Activated CD4-positive, alpha-beta T cell treated with anti-CD3 and anti-CD28 coated beads, Interleukin-2, amount 10 ng/mL, durations not matched to agents 24 days and 14 days (primary cell): ENCODE data around the gene USH2A. TPM values are rescaled to one million over a fixed set of nuclear protein-coding genes. Genes with fewer than 3 reads are reported as not detected.

Source experiments
- DNase-seq: peaks from one replicate; pipeline ENCODE4 v3.0.0; 2022
- H3K27ac Mint-ChIP-seq: one replicate; pipeline ENCODE4 v1.8.0; 2022; ENCODE audit warnings: mild to moderate bottlenecking, mixed read lengths
- H3K27me3 Mint-ChIP-seq: one replicate; pipeline ENCODE4 v1.8.0; 2022; ENCODE audit warnings: mixed read lengths
- H3K36me3 Mint-ChIP-seq: one replicate; pipeline ENCODE4 v1.8.0; 2022; ENCODE audit warnings: low read depth, mild to moderate bottlenecking, mixed read lengths
- H3K4me1 Mint-ChIP-seq: one replicate; pipeline ENCODE4 v1.8.0; 2021; ENCODE audit warnings: mixed read lengths
- H3K4me3 Mint-ChIP-seq: one replicate; pipeline ENCODE4 v1.8.0; 2022; ENCODE audit warnings: mild to moderate bottlenecking, moderate library complexity, mixed read lengths
- H3K9me3 Mint-ChIP-seq: one replicate; pipeline ENCODE4 v1.8.0; 2021; ENCODE audit warnings: mixed read lengths
- intact Hi-C: fragments of 100-400 bp; cut with micrococcal nuclease; formaldehyde crosslinking; loops from one replicate; pipeline ENCODE4 v1.15.1; 2023
- total RNA-seq: library from RNA; stranded (reverse); gene quantifications from 2 replicates; pipeline ENCODE4 v1.2.3, GENCODE V29; 2022

The USH2A gene
- total RNA-seq, 1 donor from 2014 or later = not detected

GRCh38 chr1:215600867-215601266 lies 822.4 kb downstream of the USH2A start:
- Mint-ChIP-seq H3K27me3 (no peaks in the 10 kb centered on the region), H3K27ac (no peak overlapping the region), H3K9me3 (no peaks in the 10 kb centered on the region), H3K4me1 (no peaks in the 10 kb centered on the region), H3K4me3 (no peak overlapping the region), H3K36me3 (peaks cover 3% of the 10 kb centered on the region)
- intact Hi-C loops = no loop called here
- DNase-seq = no peak

DNA sequence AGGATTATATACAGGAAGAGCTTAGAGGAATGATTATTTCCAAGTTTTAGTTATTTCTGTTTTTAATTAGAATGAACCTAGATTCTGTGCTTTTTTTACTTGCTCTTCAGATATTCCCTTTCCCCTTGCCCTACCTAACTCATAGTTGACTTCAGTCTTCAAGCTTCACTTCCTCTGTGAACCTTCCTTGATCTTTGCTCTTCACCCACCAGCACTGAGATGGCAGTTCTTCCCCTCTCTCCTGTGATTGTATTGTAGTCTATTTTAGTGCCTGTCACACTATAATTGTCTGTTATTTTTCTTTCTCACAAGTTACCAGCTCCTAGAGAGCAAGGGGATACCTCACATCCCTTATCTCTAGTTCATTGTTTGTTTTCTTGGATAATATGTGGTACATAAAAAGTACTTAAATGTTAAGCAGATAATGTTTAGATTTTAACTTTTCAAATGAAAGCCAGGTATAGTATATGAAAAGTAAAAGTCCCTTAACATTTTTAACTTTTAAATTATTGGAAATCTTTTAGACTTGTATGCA lies 822.9 kb downstream of the USH2A start:
- Mint-ChIP-seq H3K9me3 (no peaks in the 10 kb centered on the region), H3K27ac (no peak overlapping the region), H3K4me3 (no peak overlapping the region), H3K4me1 (no peaks in the 10 kb centered on the region), H3K27me3 (no peaks in the 10 kb centered on the region), H3K36me3 (peaks cover 3% of the 10 kb centered on the region)
- no peak for DNase-seq
- intact Hi-C loops = no loop called here

GRCh38 chr1:215599418-215600074 lies 823.7 kb downstream of the USH2A start:
- H3K9me3 Mint-ChIP-seq = no peaks in the 10 kb centered on the region
- H3K27ac Mint-ChIP-seq = no peak overlapping the region
- no peaks in the 10 kb centered on the region for H3K27me3 Mint-ChIP-seq
- no peak for DNase-seq
- H3K4me1 Mint-ChIP-seq = no peaks in the 10 kb centered on the region
- intact Hi-C loops = no loop called here
- H3K36me3 Mint-ChIP-seq = peaks cover 3% of the 10 kb centered on the region
- H3K4me3 Mint-ChIP-seq = no peak overlapping the region

DNA sequence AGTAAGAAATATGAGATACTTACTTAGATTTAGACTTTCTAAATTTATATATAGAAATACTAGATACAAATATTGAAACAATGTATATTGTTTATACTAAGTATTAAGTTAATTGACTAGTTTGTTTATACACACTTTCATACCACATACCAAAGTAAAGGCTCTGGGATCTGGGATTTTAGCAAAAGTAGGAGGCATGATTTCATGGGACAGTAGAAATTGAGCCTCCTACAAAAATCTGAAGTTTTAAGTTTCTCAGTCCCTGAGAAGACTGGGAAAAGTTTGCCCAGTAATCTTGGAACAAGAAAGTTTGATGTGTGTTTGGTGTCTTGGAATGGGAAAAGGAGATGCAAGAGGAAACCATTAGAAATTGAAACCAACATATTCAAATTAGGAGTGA lies 825.3 kb downstream of the USH2A start:
- no peaks in the 10 kb centered on the region for H3K9me3 Mint-ChIP-seq
- no peak for DNase-seq
- peaks cover 3% of the 10 kb centered on the region for H3K36me3 Mint-ChIP-seq
- H3K27ac Mint-ChIP-seq = no peak overlapping the region
- intact Hi-C loops = no loop called here
- no peak overlapping the region for H3K4me3 Mint-ChIP-seq
- H3K4me1 Mint-ChIP-seq = peaks cover 1% of the 10 kb centered on the region
- H3K27me3 Mint-ChIP-seq = no peaks in the 10 kb centered on the region

- Mint-ChIP-seq H3K4me3 (no peak overlapping the region), H3K27ac (no peak overlapping the region), H3K36me3 (peaks cover 7% of the 10 kb centered on the region), H3K4me1 (peaks cover 4% of the 10 kb centered on the region), H3K9me3 (no peaks in the 10 kb centered on the region), H3K27me3 (no peaks in the 10 kb centered on the region)
- intact Hi-C loops = no loop called here
- DNase-seq = no peak
Measured at GRCh38 chr1:215595231-215595630, 828.0 kb downstream of the USH2A start.

- H3K9me3 Mint-ChIP-seq = no peaks in the 10 kb centered on the region
- no peak for DNase-seq
- intact Hi-C loops = no loop called here
- H3K4me3 Mint-ChIP-seq = no peak overlapping the region
- no peaks in the 10 kb centered on the region for H3K27me3 Mint-ChIP-seq
- H3K4me1 Mint-ChIP-seq = peaks cover 4% of the 10 kb centered on the region
- H3K36me3 Mint-ChIP-seq = peaks cover 7% of the 10 kb centered on the region
- no peak overlapping the region for H3K27ac Mint-ChIP-seq
Measured at GRCh38 chr1:215594640-215595039, 828.6 kb downstream of the USH2A start.

DNA sequence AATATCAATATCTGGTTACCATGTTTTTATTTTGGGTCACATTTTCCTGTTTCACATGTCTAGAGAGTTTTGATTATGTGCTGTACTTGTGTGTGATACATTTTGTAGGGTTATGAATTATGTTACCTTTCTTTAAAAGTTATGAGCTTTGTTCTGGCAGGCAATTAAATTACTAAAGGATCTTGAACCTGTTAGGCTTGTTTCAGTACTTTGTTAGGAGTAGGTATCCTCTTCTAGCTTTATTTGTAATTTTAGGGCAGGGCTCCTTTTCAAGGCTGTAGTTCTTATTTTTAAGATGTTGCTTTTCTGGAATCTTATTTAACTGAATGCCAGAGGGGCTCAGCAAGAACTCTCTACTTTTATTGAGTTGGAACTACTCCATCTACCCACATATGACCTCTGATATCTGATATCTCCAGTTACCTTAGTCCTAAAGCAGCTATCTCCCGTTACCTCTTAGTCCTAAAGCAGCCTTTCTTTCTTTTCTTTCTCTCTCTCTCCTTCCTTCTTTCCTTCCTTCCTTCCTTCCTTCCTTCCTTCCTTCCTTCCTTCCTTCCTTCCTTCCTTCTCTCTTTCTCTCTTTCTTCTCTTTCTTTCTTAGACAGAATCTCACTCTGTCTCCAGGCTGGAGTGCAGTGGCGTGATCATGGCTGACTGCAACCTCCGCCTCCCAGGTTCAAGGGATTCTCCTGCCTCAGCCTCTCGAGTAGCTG lies 832.3 kb downstream of the USH2A start:
- peaks cover 3% of the 10 kb centered on the region for H3K9me3 Mint-ChIP-seq
- H3K4me3 Mint-ChIP-seq = no peak overlapping the region
- H3K27me3 Mint-ChIP-seq = no peaks in the 10 kb centered on the region
- peaks cover 7% of the 10 kb centered on the region for H3K36me3 Mint-ChIP-seq
- no peak for DNase-seq
- peaks cover 4% of the 10 kb centered on the region for H3K4me1 Mint-ChIP-seq
- intact Hi-C loops = no loop called here
- H3K27ac Mint-ChIP-seq = no peak overlapping the region

GRCh38 chr1:215589650-215590435 lies 833.4 kb downstream of the USH2A start:
- Mint-ChIP-seq H3K4me3 (no peak overlapping the region), H3K9me3 (peaks cover 3% of the 10 kb centered on the region), H3K4me1 (peaks cover 4% of the 10 kb centered on the region), H3K27me3 (no peaks in the 10 kb centered on the region), H3K36me3 (peaks cover 9% of the 10 kb centered on the region), H3K27ac (no peak overlapping the region)
- DNase-seq = no peak
- intact Hi-C loops = no loop called here

DNA sequence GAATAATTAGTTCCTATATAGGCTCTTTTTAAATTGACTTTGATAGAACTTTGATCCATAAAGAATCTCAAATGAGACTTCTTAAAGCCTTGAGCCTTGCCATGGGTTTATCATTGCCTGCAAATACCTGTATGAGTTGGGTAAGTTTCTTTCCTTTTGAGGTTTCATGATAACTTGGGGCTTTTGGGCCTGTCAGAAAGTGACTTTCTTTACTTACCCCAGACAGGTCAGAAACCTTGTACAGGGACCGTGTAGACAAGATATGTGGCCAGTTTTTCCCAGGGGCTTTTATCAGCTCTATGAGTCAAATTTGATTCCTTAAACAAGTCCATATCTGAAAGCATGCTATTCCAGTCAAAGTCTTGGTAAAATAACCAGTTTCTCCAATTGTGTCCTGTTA lies 838.9 kb downstream of the USH2A start:
- H3K36me3 Mint-ChIP-seq = peaks cover 7% of the 10 kb centered on the region
- DNase-seq = no peak
- H3K4me3 Mint-ChIP-seq = no peak overlapping the region
- H3K27me3 Mint-ChIP-seq = no peaks in the 10 kb centered on the region
- intact Hi-C loops = no loop called here
- H3K4me1 Mint-ChIP-seq = no peaks in the 10 kb centered on the region
- H3K9me3 Mint-ChIP-seq = peaks cover 3% of the 10 kb centered on the region
- H3K27ac Mint-ChIP-seq = no peak overlapping the region

DNA sequence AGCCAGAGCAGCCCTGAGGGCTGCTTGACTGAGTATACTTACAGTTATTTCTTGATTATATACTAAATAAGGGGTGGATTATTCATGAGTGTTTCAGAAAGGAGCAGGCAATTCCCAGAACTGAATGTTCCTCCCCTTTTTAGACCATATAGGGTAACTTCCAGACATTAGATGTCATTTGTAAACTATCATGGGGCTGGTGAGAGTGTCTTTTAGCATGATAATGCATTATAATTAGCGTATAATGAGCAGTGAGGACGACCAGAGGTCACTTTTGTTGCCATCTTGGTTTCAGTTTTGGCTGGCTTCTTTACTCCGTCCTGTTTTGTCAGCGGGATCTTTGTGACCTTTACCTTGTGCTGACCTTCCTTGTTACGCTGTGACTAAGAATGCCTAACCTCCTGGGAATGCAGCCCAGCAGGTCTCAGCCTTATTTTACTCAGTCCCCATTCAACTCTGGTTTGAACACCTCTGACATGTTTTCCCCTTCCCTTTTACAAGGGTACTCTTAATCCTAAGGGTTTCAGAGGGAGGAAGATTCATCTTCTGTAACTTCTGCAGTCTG lies 840.0 kb downstream of the USH2A start:
- Mint-ChIP-seq H3K36me3 (peaks cover 7% of the 10 kb centered on the region), H3K27me3 (no peaks in the 10 kb centered on the region), H3K4me1 (no peaks in the 10 kb centered on the region), H3K4me3 (no peak overlapping the region), H3K9me3 (peaks cover 3% of the 10 kb centered on the region), H3K27ac (no peak overlapping the region)
- intact Hi-C loops = no loop called here
- no peak for DNase-seq

GRCh38 chr1:215581896-215582295 lies 841.4 kb downstream of the USH2A start:
- H3K9me3 Mint-ChIP-seq = peaks cover 3% of the 10 kb centered on the region
- no peak for DNase-seq
- peaks cover 7% of the 10 kb centered on the region for H3K36me3 Mint-ChIP-seq
- H3K27ac Mint-ChIP-seq = no peak overlapping the region
- no peaks in the 10 kb centered on the region for H3K4me1 Mint-ChIP-seq
- H3K27me3 Mint-ChIP-seq = no peaks in the 10 kb centered on the region
- H3K4me3 Mint-ChIP-seq = no peak overlapping the region
- intact Hi-C loops = no loop called here
